ENCODE results near the gene TVP23C. TPM values are rescaled to one million over a fixed set of nuclear protein-coding genes. Genes with fewer than 3 reads are reported as not detected.

TVP23C gene
- total and polyA plus RNA-seq, 9 of the 15 experiments (the other 6 are each of a cell fraction or from before 2014, with no cell fraction given), result 5.7 to 16.8 (median 8.2) TPM

DNA sequence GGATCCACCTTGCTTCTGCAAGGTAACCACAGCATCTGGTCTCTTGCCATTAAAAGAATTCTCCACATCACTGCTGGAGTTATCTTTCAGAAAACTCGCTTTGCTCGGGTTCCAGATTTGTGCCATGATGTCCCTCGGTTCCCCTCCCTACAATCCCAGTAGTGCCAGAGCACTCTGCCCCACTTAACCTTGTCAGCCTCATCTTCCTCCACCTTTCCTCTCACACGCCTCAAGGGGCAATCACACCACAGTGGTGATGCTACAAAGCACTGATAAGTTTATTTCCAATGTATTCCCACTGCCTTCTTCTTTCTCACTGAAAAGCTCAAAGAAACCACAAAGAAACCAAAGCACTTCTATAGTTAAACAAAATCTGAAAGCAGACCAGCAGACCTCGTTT is 84.4 kb downstream of the TVP23C start (continued):
- TF ChIP-seq, protein P1, sequence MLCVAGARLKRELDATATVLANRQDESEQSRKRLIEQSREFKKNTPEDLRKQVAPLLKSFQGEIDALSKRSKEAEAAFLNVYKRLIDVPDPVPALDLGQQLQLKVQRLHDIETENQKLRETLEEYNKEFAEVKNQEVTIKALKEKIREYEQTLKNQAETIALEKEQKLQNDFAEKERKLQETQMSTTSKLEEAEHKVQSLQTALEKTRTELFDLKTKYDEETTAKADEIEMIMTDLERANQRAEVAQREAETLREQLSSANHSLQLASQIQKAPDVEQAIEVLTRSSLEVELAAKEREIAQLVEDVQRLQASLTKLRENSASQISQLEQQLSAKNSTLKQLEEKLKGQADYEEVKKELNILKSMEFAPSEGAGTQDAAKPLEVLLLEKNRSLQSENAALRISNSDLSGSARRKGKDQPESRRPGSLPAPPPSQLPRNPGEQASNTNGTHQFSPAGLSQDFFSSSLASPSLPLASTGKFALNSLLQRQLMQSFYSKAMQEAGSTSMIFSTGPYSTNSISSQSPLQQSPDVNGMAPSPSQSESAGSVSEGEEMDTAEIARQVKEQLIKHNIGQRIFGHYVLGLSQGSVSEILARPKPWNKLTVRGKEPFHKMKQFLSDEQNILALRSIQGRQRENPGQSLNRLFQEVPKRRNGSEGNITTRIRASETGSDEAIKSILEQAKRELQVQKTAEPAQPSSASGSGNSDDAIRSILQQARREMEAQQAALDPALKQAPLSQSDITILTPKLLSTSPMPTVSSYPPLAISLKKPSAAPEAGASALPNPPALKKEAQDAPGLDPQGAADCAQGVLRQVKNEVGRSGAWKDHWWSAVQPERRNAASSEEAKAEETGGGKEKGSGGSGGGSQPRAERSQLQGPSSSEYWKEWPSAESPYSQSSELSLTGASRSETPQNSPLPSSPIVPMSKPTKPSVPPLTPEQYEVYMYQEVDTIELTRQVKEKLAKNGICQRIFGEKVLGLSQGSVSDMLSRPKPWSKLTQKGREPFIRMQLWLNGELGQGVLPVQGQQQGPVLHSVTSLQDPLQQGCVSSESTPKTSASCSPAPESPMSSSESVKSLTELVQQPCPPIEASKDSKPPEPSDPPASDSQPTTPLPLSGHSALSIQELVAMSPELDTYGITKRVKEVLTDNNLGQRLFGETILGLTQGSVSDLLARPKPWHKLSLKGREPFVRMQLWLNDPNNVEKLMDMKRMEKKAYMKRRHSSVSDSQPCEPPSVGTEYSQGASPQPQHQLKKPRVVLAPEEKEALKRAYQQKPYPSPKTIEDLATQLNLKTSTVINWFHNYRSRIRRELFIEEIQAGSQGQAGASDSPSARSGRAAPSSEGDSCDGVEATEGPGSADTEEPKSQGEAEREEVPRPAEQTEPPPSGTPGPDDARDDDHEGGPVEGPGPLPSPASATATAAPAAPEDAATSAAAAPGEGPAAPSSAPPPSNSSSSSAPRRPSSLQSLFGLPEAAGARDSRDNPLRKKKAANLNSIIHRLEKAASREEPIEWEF (CRISPR knock-in tag; IDR thresholded peaks at IDR 0.05), result no peak
- TF ChIP-seq ELF2 (CRISPR knock-in tag; IDR thresholded peaks at IDR 0.05) (no peak), SOX6 (IDR thresholded peaks at IDR 0.05) (no peak), ZNF165 (CRISPR knock-in tag; IDR thresholded peaks at IDR 0.05; ENCODE audit: borderline replicate concordance) (no peak)

DNA sequence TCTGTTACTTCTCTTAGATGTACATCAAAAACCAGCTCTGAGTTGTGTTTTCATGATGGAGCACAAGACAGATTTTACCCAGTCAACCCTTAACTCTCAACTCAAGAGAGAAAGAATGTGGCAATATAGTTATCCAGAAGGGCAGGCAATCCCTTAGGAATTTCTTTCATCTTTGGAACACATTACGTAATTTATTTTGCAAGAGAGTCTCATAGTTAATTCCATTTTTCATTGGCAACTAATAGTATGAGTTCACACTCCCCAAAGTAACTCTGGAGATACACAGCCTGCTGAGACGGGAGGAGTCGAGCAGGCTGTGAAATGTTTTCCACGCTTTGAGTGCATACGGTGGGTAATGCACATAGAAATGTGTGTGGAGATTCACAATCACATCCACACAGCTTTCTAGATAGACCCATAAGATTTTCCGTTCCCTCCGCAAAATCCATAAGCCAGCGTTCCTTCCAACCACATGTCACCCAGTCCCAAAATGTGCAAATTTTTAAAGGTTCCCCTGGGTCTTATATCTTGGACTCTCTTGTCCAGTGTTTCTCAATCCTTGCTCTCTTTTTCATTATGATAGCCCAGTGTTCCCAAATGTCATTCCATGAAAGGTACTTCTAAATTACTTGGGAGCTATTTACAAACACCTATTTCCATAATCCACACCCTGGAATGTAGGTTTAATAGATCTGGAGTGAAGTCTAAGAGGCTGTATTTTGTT is 87.5 kb downstream of the TVP23C start:
- intact Hi-C loops (cut with micrococcal nuclease) (no loop called here), in situ Hi-C loops (cut with MboI) (no loop called here)
- Histone ChIP-seq H3K4me1 (replicated peaks in 1 of 2; ENCODE audit: control insufficient read depth in 2 of 2, insufficient read depth in 2 of 2, low read length in 2 of 2) (no peaks in the 10 kb centered on the region), H3K79me2 (ENCODE audit: control insufficient read depth, insufficient read depth, low read length) (no peaks in the 10 kb centered on the region), H3K9me3 (replicated peaks; ENCODE audit: control insufficient read depth, insufficient read depth, low read depth, low read length) (no peaks in the 10 kb centered on the region), H3K4me3 (no peak overlapping the region), H3K9me1 (ENCODE audit: control insufficient read depth, insufficient read depth, low read length) (no peaks in the 10 kb centered on the region), H2AFZ (ENCODE audit: low read depth, low read length) (no peak overlapping the region), H3K27ac (ENCODE audit: extremely low read depth, low read depth, low read length) (no peak overlapping the region), H4K20me1 (replicated peaks; ENCODE audit: control insufficient read depth, insufficient read depth, low read length) (no peaks in the 10 kb centered on the region), H3K36me3 (ENCODE audit: control insufficient read depth, insufficient read depth, low read length) (no peaks in the 10 kb centered on the region), H3K4me2 (ENCODE audit: insufficient read depth, low read length) (no peak overlapping the region), H3K9ac (ENCODE audit: insufficient read depth in 1 of 2, low read depth in 2 of 2, low read length in 2 of 2) (no peak overlapping the region), H3K27me3 (ENCODE audit: control insufficient read depth in 2 of 2, insufficient read depth in 2 of 2, low read length in 2 of 2) (no peaks in the 10 kb centered on the region)
- ChIA-PET CTCF (ENCODE audit: low intra/inter-chr PET ratio) (no interaction called here), POLR2A (interaction anchor here (0.9 kb wide), 1 partner anchor 13 kb away, joined by 3 read pairs; no protein-coding TSS in a partner anchor)
- ATAC-seq, result no peak
- 89% methylated on average over 8 of the region's 8 CpGs for WGBS (ENCODE audit: insufficient coverage, low coverage, missing lambda C conversion rate)
- no TSS peak for BruUV-seq (replicated peaks)
- no peak for DNase-seq (ENCODE audit: extremely low read depth in 1 of 4, low spot score in 3 of 4)
- no peak for FAIRE-seq
- TF ChIP-seq, protein P2, sequence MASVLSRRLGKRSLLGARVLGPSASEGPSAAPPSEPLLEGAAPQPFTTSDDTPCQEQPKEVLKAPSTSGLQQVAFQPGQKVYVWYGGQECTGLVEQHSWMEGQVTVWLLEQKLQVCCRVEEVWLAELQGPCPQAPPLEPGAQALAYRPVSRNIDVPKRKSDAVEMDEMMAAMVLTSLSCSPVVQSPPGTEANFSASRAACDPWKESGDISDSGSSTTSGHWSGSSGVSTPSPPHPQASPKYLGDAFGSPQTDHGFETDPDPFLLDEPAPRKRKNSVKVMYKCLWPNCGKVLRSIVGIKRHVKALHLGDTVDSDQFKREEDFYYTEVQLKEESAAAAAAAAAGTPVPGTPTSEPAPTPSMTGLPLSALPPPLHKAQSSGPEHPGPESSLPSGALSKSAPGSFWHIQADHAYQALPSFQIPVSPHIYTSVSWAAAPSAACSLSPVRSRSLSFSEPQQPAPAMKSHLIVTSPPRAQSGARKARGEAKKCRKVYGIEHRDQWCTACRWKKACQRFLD (CRISPR knock-in tag; IDR thresholded peaks at IDR 0.05), result no peak
- TF ChIP-seq ZBED1 (IDR thresholded peaks at IDR 0.05), result no peak
- TF ChIP-seq BRCA1 (IDR thresholded peaks at IDR 0.05), result no peak
- no peak for TF ChIP-seq BRCA1 (CRISPR knock-in tag; IDR thresholded peaks at IDR 0.05)
- TF ChIP-seq, protein P3, sequence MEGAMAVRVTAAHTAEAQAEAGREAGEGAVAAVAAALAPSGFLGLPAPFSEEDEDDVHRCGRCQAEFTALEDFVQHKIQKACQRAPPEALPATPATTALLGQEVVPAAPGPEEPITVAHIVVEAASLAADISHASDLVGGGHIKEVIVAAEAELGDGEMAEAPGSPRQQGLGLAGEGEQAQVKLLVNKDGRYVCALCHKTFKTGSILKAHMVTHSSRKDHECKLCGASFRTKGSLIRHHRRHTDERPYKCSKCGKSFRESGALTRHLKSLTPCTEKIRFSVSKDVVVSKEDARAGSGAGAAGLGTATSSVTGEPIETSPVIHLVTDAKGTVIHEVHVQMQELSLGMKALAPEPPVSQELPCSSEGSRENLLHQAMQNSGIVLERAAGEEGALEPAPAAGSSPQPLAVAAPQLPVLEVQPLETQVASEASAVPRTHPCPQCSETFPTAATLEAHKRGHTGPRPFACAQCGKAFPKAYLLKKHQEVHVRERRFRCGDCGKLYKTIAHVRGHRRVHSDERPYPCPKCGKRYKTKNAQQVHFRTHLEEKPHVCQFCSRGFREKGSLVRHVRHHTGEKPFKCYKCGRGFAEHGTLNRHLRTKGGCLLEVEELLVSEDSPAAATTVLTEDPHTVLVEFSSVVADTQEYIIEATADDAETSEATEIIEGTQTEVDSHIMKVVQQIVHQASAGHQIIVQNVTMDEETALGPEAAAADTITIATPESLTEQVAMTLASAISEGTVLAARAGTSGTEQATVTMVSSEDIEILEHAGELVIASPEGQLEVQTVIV (CRISPR knock-in tag; IDR thresholded peaks at IDR 0.05; ENCODE audit: borderline replicate concordance), result no peak
- no peak for TF ChIP-seq ZNF75A (CRISPR knock-in tag; IDR thresholded peaks at IDR 0.05)

Measured in K562 (cell line).